Gastroesophageal sphincter (tissue), 4 donors: Measurements from ENCODE around the gene TCF12. TPM values are rescaled to one million over a fixed set of nuclear protein-coding genes. Genes with fewer than 3 reads are reported as not detected.
"Not testable (repeated sequence)": the region's sequence is repeated elsewhere in the genome, so short reads cannot be mapped to it uniquely, and the experiment has no call there.

Source experiments
- ATAC-seq: fragments of 150-250 bp; one replicate; pipeline ENCODE4 v1.9.1; 2016; ENCODE audit warnings: mild to moderate bottlenecking, moderate library complexity
- H3K27ac ChIP-seq, 4 donors: fragments of 200-600 bp; sonication (generic) in 3 of 4; 1 replicate in 3 of 4; 2 replicates in 1 of 4; pipeline ENCODE4 v1.5.1; 2016 to 2019
- H3K27me3 ChIP-seq: fragments of 200-600 bp; sonication (generic); one replicate; pipeline ENCODE4 v1.5.1; 2019
- H3K36me3 ChIP-seq, 2 donors: fragments of 200-600 bp; sonication (generic); one replicate each; pipeline ENCODE4 v1.5.1; 2019; ENCODE audit warnings: control low read depth in 1 of 2
- H3K4me1 ChIP-seq, 3 donors: fragments of 200-600 bp; sonication (generic); 1 replicate in 2 of 3; 2 replicates in 1 of 3; pipeline ENCODE4 v1.5.1; 2016 to 2019; ENCODE audit warnings: control low read depth in 2 of 3
- H3K4me3 ChIP-seq, 2 donors: fragments of 200-600 bp; sonication (generic); one replicate each; pipeline ENCODE4 v1.5.1; 2019; ENCODE audit warnings: mild to moderate bottlenecking in 1 of 2, moderate library complexity in 1 of 2
- H3K9me3 ChIP-seq, 3 donors: fragments of 200-600 bp; sonication (generic); one replicate each; pipeline ENCODE4 v1.5.1; 2017 to 2019; ENCODE audit warnings: control low read depth in 2 of 3
- EP300 ChIP-seq: sonication (generic); formaldehyde crosslinking; IDR thresholded peaks from one replicate; pipeline ENCODE4 v1.6.1; 2017; ENCODE audit warnings: antibody characterized with exemption, mild to moderate bottlenecking
- POLR2A ChIP-seq, 2 donors: fragments of 450-650 bp; IDR thresholded peaks; one replicate each; pipeline ENCODE4 v1.6.1; 2017; ENCODE audit warnings: antibody characterized with exemption in 2 of 2, mild to moderate bottlenecking in 2 of 2, moderate library complexity in 1 of 2
- POLR2AphosphoS5 ChIP-seq: sonication (generic); formaldehyde crosslinking; IDR thresholded peaks from one replicate; pipeline ENCODE4 v1.6.1; 2017; ENCODE audit warnings: antibody characterized with exemption
- WGBS, 2 donors: methylation state at CpG; one replicate each; pipeline ENCODE4 v1.1.5; 2018; ENCODE audit warnings: low coverage in 1 of 2; 5-methylcytosine and 5-hydroxymethylcytosine counted together
- total RNA-seq, 4 donors: library from RNA; depleted of rRNA; stranded (reverse); fragments of >200 nt; gene quantifications; one replicate each; pipeline ENCODE4 v1.1.0, GENCODE V29; 2016
- TF ChIP-seq, protein P1 (sequence below), 4 experiments: fragments of 200-600 bp in 2 of 4; fragments of 450-650 bp in 2 of 4; sonication (generic) in 1 of 4; IDR thresholded peaks; one replicate each; pipeline ENCODE4 v1.5.1; 2017 to 2019; ENCODE audit warnings: antibody characterized with exemption in 4 of 4, mild to moderate bottlenecking in 2 of 4, moderate library complexity in 2 of 4

Gene TCF12
- total RNA-seq, 4 donors from 2014 or later: 78.1 to 194 (median 154) TPM

DNA sequence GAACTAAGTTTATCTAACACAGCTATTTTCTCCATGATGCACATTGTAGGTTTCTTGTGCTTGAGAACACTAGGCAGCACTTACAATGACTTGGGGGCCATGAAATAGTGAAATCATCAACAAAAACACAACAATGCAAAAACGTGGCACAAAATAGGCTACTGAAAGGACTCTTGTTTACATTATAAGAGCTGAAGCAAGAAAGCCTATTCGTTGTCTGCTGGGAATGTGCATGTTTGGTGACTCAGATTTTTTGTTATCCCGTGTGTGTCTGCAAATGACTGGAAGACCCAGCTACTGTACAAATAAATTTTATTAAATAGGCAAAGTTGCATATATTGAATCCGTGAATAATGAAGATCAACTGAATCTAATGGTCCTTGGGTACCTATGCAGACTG lies 85.0 kb downstream of the TCF12 start:
- Histone ChIP-seq H3K27ac (no peak overlapping the region), H3K27me3 (no peaks in the 10 kb centered on the region), H3K9me3 (no peaks in the 10 kb centered on the region), H3K4me3 (no peak overlapping the region), H3K4me1 (no peaks in the 10 kb centered on the region), H3K36me3 (no peaks in the 10 kb centered on the region)
- ATAC-seq: no peak
- WGBS, 2 donors: 64 to 71% methylated on average over 4 of the region's 4 CpGs
- no peak for TF ChIP-seq EP300
- TF ChIP-seq, protein P1, sequence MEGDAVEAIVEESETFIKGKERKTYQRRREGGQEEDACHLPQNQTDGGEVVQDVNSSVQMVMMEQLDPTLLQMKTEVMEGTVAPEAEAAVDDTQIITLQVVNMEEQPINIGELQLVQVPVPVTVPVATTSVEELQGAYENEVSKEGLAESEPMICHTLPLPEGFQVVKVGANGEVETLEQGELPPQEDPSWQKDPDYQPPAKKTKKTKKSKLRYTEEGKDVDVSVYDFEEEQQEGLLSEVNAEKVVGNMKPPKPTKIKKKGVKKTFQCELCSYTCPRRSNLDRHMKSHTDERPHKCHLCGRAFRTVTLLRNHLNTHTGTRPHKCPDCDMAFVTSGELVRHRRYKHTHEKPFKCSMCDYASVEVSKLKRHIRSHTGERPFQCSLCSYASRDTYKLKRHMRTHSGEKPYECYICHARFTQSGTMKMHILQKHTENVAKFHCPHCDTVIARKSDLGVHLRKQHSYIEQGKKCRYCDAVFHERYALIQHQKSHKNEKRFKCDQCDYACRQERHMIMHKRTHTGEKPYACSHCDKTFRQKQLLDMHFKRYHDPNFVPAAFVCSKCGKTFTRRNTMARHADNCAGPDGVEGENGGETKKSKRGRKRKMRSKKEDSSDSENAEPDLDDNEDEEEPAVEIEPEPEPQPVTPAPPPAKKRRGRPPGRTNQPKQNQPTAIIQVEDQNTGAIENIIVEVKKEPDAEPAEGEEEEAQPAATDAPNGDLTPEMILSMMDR (IDR thresholded peaks at IDR 0.05): no peak
- no peak for TF ChIP-seq POLR2A (IDR thresholded peaks at IDR 0.05)
- TF ChIP-seq POLR2AphosphoS5: no peak

DNA sequence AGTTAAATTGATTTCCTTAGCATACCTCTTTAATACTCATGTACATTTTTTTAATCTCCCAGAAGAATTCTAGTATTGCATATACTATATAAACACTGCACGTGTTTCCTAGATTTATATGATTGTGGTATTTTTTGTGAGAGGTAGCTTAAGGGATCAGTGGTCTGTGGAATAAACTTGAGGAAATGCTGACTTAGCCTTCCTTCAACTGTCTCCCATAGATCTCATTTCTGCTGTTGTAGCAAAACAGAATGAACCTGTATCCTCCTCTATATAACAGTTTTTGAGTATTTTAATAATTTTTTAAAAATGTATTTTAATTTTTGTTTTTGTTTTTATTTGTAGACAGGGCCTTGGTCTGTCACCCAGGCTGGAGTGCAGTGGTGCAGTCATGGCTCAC lies 86.8 kb downstream of the TCF12 start:
- ATAC-seq: no peak
- Histone ChIP-seq H3K9me3 (no peaks in the 10 kb centered on the region), H3K4me1 (no peaks in the 10 kb centered on the region), H3K36me3 (no peaks in the 10 kb centered on the region), H3K27me3 (no peaks in the 10 kb centered on the region), H3K4me3 (no peak overlapping the region), H3K27ac (no peak overlapping the region)
- WGBS, 2 donors: 60 to 88% methylated on average over 1 of the region's 1 CpG
- TF ChIP-seq, protein P1 (IDR thresholded peaks at IDR 0.05): no peak
- TF ChIP-seq POLR2AphosphoS5: no peak
- no peak for TF ChIP-seq EP300
- TF ChIP-seq POLR2A (IDR thresholded peaks at IDR 0.05): no peak

DNA sequence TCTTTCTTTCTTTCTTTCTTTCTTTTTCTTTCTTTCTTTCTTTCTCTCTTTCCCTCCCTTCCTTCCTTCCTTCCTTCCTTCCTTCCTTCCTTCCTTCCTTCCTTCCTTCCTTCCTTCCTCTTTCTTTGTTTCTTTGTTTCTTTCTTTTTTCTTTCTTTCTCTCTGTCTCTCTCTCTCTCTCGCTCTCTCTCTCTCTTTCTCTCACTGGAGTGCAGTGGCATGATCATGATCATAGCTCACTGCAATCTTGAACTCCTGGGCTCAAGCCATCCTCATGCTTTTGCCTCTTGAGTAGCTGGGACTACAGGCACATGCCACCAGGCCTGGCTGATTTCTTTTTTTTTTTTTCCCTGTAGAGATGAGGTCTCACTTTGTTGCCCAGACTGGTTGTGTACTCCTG lies 89.4 kb downstream of the TCF12 start:
- not testable (repeated sequence) for H3K27me3 ChIP-seq, ATAC-seq
- WGBS, 2 donors: 78% methylated on average over 1 of the region's 1 CpG; no CpG with 5 or more reads in 1 of the 2 donors

DNA sequence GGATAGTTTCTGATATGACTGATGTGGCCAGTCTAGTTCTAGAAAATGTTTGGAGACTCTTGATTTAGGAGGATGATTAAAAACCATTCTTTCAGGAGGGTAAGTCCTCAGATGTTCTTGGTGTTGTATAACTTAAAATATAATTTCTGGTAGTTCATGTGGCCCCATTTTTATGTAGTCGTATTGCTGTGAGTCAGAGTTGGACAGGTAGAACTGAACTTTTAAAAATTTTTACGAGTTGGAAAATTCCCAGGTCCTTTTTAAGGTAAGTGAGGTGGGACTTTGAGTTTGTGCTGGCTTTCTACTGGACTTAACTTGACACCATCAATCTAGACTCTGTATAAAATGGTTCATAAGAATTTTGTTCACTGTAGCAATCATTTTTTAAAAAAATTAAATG lies 92.3 kb downstream of the TCF12 start:
- Histone ChIP-seq H3K4me1 (peaks cover 0 to 8% (median 0%) of the 10 kb centered on the region in 3 donors), H3K27ac (no peak overlapping the region), H3K27me3 (no peaks in the 10 kb centered on the region), H3K9me3 (no peaks in the 10 kb centered on the region), H3K36me3 (no peaks in the 10 kb centered on the region), H3K4me3 (no peak overlapping the region)
- no peak for ATAC-seq
- TF ChIP-seq POLR2A (IDR thresholded peaks at IDR 0.05): no peak
- TF ChIP-seq EP300: no peak
- TF ChIP-seq, protein P1 (IDR thresholded peaks at IDR 0.05): no peak
- no peak for TF ChIP-seq POLR2AphosphoS5
- WGBS, 2 donors: 92 to 94% methylated on average over 2 of the region's 2 CpGs

More for the DNA sequence above, 89.4 kb downstream of the TCF12 start:
- H3K27ac ChIP-seq, H3K4me3 ChIP-seq, H3K9me3 ChIP-seq, H3K36me3 ChIP-seq, H3K4me1 ChIP-seq: not testable (repeated sequence)

DNA sequence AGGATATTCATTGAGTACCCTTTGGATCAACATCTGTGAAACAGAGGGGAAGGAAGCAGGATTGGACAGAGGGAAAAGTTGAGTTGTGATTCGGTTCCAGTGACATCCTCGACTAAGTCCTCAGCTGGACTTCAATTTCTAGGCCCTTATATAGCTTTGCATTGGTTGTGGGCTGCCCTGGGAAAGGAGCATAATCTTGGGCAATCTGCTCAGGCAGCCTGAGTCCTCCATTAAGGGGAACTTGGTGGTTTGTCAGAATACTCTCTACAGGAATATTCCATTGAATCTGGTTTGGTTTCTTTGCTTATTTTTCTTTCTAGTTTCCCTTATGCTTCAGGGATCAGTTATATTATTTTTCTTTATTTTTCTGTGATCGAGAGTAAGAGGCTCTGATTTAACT lies 94.1 kb downstream of the TCF12 start:
- H3K36me3 ChIP-seq: no peaks in the 10 kb centered on the region
- H3K4me1 ChIP-seq: peaks cover 0 to 25% (median 0%) of the 10 kb centered on the region in 3 donors
- no peaks in the 10 kb centered on the region for H3K27me3 ChIP-seq
- no peaks in the 10 kb centered on the region for H3K9me3 ChIP-seq
- TF ChIP-seq POLR2A (IDR thresholded peaks at IDR 0.05): no peak
- no peak for TF ChIP-seq EP300
- TF ChIP-seq, protein P1 (IDR thresholded peaks at IDR 0.05): no peak
- TF ChIP-seq POLR2AphosphoS5: no peak
- no peak overlapping the region for H3K27ac ChIP-seq
- 85 to 88% methylated on average over 2 to 3 of the region's 3 CpGs for WGBS, 2 donors
- ATAC-seq: no peak
- H3K4me3 ChIP-seq: no peak overlapping the region

DNA sequence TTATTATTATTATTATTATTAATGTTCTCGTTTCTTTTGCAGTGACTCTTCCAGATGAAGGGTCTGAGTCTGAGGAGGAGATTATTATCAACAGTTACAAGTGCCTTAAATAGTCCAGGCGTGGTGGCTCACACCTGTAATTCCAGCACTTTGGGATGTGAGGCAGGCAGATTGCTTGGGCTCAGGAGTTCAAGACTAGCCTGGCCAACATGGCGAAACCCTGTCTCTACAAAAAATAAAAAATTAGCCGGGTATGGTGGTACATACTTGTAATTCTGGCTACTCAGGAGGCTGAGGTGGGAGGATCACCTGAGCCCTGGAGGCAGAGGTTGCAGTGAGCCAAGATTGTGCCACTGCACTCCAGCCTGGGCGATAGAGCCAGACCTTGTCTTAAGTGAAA lies 96.5 kb downstream of the TCF12 start:
- not testable (repeated sequence) for H3K27me3 ChIP-seq, H3K36me3 ChIP-seq, H3K9me3 ChIP-seq, H3K4me3 ChIP-seq, H3K27ac ChIP-seq, ATAC-seq
- 90 to 94% methylated on average over 2 to 5 of the region's 5 CpGs for WGBS, 2 donors
- peaks cover 0 to 42% (median 0%) of the 10 kb centered on the region in 3 donors for H3K4me1 ChIP-seq
